NCI-H2081 (cell line): ENCODE measurements around the gene MAP3K3.
A peak's percentile ranks its signal among the peaks of the same experiment; 100 is the strongest.

Experiments
- DNase-seq, 2 experiments: peaks; one replicate each; lab custom pipeline; 2025; lab: John Stamatoyannopoulos, UW

The MAP3K3 gene

DNA sequence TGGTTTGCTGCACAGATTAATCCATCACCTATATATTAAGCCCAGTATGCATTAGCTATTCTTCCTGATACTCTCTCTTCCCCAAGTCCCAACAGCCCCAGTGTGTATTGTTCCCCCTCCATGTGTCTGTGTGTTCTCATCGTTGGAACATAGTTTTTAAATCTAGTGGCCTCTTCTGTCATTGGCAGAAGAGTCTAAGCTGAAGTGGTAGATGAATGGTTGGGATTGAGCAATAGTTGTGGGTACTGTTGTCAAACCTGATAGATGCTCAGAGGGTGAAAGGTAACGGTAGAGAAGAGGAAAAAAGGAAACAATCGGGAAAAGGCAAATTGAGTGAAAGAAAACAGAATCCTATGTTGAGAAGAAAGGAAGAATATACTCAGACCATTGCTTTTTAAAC, 29.9 kb downstream of the MAP3K3 start:
- no peak for DNase-seq

DNA sequence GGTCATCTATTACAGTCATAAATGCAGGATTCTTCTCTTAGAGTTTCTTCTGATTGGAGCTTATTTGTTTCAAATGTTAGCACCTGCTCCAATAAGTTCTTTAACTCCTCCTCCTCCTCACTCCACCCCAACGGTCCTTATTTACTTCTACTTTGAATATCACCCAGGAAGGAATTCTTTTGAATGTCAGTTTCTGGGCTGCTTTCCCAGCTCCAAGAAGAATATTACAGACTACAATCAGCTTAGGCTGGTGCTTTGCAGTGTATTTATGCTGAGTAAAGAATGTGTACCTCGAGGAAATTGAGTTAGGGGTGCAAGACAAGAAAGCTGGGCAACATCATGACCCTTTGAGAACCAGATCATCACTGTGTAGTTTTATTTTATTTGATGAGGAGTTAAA, 30.8 kb downstream of the MAP3K3 start:
- no peak for DNase-seq

DNA sequence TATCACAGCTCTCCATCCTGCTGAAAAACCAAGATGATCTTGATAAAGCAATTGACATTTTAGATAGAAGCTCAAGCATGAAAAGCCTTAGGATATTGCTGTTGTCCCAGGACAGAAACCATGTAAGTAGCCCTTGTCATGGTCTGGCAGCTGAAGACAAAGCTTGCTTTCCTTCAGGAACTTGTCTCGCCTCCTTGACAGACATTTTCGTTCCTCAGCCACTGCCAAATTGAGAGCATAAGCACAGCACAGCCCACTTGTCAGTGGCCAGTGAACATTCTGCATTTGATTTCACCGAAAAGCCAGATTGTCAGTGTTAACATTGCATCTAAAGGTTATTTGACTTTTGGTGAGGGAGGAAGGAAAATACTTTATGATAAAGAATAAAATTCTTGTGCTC, 35.6 kb downstream of the MAP3K3 start:
- no peak for DNase-seq

DNA sequence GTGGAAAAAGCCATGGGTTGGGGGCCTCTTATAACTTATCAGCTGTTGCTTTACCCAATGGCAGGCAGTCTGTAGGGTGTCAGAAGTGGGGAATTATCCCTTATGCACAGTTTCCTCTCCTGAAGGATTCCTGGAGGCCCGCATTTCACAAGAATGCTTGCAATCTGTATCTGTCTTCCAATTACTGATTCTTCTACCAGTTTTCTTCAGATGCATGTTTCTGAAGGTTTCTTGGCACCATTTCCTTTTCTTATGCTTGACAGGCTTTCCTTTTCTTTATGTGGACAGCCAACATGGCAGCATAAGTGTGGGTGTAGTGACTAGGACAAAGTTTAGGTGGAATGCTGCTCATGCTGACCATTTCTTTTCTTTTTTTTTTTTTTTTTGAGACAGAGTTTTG, 36.1 kb downstream of the MAP3K3 start:
- no peak for DNase-seq

DNA sequence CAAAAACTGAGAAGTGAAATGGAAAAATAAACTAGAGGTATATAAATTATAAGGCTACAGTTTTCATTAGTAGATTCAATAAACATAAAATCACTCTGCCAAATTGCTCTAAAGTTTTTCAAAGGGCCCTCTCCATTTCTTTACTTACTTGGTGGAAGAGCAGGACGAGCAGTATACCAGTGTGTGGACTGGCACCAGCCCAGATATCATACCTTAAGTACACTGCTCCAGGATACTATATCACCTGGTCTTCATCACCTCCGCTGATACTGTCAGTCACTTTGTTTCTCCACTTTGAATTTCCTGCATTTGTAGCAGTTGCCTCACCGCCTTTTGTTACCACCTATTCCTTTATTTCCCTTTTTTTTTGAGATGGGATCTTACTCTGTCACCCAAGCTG, 37.6 kb downstream of the MAP3K3 start:
- no peak for DNase-seq

DNA sequence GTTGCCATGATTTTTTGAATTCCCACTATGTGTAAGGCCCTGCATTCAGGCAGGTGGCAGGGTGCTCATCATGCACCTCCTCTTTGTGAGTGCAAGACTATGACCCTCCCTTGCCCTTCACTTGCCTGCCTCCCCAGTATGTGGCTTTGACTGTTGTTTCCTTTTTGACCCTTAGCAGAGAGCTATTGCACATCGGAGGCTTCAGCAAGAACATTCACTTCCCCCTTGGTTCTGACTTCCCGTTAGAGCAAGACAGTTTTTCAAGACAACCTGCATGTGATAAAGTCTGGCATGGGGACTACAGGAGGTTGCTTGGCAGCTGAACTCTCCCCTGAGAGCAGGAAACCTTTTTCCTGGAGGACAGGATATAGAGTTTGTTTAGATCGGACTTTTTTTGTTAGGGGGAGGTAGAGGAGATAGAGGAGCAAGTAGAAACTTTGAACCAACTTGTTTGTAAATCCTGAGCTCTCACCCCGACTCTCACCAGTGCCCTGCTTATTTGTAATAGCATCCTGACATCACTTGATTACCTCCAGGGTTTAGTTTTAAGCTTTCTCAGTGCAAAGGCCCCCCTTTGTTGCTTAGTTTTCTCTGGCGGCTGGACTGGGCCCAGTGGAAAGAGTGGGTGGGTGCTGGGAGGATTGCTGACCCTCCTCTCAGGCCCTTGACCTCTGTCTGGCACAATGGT, 43.5 kb downstream of the MAP3K3 start:
- no peak for DNase-seq

DNA sequence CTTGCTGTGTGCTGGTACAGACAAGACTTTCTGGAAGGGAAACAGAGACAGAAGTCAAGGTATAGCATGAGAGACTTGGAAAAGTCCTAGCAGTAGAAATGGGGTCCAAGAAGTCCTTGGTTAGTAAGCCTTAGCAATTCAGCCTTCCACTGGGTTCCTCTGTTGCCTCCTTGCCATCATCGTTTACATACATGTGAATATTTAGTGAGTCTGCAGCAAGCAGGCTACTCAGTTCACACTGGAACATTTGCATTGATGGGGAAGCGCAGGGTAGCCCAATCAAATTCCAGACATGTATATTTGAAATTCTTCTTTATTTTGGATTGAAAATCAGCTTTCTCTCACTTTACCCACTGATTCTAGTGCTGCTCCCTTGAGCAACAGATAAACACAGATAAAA, 50.6 kb downstream of the MAP3K3 start:
- no peak for DNase-seq

DNA sequence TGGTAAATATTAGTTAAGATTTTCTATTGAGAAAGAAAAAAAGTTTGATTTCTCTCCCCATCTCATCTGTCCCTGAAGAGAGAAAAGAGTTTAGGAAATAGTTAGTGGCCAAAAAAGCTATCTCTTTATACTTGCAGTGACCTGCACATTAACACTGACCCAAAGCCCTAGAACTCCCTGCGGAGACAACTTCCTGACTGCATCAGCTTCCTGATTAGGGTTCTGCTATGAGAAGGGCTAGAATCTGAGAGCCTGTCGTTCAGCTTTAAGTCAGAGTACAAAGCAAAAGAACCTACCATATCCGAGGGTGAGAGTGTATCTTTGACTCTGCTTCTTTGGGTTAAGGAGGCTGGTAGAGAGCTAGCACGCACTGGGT, 53.0 kb downstream of the MAP3K3 start:
- DNase-seq: peak in 1 of 2 experiments; percentile 18

DNA sequence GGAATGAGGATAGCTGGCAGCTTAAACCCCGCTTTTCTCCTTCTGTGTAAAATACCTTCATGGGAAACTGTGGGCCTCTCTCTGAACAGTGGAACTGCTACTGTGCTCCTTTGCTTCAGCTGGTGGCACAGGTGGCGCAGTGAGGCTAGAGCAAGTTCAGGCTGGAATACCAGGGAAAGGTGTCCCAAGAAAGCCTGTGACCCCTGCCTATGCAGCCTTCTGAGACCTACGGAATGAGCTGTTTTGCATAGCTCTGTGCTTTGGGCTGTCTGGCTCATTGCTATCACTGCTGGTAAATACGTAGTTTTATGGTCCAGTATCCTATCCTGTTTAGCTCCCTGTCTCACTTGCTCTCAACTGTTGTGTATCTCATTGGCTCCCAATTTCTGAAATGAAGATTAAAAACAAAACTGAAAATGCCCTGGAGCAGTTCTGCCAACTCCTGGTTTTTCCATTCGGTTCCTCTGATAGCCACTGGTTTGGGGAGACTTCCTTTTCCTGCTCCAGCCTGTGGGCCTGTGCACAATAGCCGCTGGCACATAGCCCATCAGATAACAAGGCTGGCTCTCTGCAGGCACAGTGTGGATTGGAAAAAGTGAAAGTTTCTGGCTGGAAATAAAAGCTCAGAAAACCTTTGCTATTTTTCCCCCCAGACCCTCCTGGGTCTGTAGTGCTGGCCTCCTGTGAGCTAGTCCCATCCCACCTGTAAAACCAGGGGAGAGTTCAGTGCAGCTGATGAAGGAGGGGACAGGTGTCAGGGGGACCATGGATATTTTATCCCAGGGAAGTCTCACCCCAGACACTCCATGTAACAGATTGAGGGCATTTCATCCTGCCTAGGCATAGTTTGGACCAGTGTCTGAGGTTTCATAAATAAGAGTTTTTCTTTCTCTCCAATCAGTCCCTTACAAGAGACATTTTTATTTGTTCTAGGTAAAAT, 53.7 kb downstream of the MAP3K3 start:
- DNase-seq: peak; percentile 84 to 90

DNA sequence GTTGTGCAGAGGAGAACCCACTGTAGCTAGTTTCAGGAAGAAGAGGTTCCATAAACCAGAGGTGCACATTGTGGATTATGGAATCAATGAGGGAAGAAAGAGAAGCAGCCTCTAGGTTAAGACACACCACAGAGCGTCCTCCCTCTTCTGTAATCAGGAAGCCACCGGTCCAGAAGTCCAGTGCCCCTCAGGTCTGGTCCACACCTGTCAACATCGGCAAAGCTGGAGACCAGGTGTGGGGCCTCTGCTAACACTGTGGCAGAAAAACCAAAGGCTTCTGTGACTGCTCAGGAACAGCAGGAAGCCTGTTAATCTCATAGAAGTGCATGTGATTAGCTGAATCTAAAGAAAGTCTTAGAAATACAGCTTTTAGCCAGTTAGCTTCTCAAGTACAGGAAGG, 54.4 kb downstream of the MAP3K3 start:
- no peak for DNase-seq

DNA sequence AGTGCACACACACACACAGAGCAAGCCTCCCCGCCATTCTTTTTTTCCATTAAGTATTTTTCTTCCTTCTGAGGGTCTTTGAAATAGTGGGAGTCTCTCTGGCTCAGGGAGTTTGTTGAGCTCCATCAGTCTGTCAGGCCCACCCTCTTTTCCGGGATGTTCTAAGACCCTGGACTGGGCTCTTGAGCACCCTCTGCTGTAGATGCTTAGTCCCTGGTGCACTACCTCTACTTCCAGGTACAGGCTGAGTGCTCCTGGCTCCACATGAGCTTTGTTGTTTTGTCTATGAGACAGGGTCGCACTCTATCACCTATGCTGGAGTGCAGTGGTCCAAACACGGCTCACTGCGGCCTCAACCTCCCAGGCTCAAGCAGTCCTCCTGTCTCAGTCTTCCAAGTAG, 57.0 kb downstream of the MAP3K3 start:
- DNase-seq: no peak

DNA sequence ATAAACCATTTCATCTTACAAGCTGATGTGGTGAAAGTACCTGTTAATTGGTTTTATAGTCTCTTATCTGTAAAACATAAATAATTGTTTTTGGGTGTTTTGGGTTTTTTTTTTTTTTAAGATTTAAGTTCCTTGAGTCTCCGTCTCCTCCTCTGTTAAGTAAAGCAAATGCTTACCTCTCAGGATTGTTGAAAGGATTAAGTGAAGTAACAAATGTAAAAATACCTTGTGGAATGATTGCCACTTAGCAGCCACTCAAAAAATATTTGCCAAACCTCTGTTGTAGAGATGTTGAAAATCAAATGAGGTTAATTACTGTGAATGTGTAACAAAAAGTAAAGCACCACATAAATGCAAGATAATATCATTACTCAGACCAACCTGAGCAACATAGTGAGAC, 58.5 kb downstream of the MAP3K3 start:
- DNase-seq: no peak

DNA sequence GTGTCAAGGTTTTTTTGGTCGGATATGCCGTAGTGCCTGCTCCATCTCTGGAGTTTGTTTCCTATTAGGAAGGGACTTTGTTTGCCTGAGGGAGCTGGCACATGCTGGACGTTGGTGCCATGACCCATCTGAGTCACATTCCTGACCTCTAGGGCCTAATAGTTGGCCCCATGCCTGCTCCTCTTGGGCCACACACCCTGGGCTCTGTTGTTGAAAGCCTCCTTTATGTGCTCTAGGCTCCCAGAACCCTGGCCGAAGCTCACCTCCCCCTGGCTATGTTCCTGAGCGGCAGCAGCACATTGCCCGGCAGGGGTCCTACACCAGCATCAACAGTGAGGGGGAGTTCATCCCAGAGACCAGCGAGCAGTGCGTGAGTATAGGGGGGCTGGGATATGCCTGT, 59.3 kb downstream of the MAP3K3 start:
- no peak for DNase-seq

DNA sequence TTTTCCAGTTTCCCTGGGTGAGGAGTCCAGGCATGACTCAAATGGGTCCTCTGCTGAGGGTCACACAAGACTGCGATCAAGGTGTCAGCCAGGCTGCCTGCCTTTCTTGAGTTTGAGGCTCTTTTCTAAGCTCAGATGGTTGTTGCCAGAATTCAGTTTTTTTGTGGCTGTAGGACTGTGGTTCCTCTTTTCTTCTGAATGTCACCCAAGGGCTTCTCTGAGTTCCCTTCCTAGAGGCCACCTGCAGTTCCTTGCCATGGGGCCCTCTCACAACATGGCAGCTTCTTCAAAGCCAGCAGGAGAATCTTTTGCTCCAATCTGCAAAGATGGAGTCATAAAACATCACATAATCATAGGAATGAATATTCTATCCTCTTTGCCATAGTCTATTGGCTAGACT, 60.2 kb downstream of the MAP3K3 start:
- DNase-seq: no peak

DNA sequence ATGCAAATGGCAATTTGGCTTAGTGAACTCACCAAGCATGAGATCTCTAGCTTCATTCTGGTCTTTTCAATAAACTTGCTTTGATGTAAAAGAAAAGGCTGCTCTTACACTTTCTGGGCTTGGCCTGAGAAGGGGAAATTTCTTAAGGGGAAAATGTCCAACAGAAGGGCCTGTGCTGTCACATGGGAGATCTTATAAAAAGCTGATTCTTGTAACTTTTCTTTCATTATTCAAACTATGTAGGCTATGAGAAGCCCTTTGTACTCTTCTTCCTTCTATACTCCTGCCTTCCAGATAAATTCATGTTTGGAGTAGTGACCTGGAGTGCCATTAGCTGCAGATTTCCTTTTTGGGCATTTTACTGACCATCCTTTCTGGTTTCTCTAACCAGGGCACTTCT, 60.8 kb downstream of the MAP3K3 start:
- no peak for DNase-seq

DNA sequence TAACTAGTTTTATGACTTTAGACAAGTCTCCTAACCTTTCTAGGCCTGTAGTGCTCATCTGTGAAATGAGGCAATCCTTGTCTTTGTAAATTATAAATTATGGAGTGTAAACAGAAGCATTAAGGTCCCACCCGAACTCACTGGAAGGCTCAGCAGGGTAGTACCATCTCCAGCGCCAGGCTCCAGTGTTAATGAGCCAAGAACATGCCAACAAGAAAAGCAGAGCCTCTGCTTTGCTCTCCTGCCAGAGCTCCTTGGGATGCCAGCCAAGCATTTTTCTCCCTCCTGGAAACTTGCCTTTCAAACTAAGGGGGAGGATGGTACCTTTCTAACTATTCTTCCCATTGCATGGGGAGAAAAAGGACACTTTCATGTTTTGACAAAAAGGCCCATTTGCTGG, 62.8 kb downstream of the MAP3K3 start:
- no peak for DNase-seq

DNA sequence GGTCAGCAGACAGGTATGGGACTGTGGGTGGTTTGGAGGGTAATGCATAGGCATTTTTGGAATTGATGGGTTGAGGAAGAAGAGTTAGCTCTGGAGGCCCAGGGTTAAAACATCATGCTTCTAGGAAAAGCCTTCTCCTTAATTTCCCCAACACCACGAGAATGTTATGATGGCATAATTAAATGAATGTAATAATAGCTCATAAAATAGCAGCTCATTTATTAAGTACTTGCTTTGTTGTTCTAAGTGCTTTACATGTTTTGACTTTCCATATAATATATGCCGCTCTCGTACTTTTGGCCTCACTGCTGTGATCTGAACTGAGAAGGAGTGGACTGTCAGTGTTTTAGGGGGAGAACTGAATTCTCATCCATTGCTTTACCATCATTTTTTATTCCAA, 63.4 kb downstream of the MAP3K3 start:
- DNase-seq: no peak

DNA sequence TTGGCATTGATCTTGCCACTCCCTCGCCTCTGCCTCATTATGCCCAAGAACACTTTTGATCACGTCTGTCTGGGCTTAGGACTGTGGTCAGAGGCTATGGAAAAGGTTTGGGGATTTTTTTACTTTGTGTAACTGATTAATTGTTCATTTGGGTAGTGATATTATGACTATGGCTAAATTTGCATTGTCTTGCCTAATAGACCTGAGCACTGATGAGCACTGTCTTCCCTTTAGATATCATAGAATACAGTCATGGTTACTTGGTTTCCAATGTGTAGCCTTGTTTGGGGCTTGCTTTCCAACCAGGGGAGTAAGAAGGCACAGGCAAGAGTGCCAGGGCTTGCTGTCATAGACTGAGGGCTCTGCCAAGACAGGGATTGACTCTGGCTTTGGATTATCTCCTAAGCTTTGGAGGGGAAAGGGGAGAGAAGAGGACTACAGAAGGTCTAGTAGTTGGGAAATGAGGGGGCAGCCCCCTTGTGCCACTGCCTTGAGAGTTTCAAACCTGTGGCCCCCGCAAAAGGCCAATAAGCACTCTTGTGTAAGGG, 64.0 kb downstream of the MAP3K3 start:
- no peak for DNase-seq

DNA sequence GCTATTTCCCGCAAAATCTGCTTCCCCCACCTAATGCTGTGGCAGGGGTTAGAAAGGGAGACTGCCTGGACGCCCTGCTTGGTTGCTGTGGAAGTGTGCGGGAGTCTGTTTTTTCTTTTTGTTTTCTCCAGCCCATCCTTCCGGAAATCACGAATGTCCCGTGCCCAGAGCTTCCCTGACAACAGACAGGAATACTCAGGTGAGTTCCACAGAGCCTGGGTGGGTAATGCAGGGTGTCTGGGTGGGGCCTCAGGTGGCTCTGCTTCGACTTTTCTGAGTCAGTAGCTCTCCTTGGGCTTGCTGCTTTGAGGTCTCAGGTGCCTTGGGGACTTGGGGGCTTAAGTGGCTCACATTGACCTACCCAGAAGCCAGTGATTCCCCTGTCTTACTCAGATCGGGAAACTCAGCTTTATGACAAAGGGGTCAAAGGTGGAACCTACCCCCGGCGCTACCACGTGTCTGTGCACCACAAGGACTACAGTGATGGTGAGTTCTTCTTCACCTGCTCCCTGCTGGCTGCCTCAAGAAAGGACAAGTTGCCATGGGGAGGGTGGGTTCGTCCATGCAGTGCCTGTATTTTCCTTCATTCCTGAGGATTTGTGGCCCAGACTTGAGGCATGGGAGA, 66.3 kb downstream of the MAP3K3 start:
- no peak for DNase-seq

DNA sequence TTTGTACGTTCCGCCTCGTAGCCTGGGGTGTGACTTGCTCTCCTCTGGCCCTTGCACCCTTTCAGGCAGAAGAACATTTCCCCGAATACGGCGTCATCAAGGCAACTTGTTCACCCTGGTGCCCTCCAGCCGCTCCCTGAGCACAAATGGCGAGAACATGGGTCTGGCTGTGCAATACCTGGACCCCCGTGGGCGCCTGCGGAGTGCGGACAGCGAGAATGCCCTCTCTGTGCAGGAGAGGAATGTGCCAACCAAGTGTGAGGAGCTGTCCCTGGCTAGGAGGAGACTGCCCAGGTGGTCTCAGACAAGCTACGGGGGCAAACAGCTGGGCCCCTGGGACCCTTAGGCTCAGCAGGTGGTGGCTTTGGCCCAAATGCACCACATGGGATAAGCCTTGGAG, 67.3 kb downstream of the MAP3K3 start:
- no peak for DNase-seq

DNA sequence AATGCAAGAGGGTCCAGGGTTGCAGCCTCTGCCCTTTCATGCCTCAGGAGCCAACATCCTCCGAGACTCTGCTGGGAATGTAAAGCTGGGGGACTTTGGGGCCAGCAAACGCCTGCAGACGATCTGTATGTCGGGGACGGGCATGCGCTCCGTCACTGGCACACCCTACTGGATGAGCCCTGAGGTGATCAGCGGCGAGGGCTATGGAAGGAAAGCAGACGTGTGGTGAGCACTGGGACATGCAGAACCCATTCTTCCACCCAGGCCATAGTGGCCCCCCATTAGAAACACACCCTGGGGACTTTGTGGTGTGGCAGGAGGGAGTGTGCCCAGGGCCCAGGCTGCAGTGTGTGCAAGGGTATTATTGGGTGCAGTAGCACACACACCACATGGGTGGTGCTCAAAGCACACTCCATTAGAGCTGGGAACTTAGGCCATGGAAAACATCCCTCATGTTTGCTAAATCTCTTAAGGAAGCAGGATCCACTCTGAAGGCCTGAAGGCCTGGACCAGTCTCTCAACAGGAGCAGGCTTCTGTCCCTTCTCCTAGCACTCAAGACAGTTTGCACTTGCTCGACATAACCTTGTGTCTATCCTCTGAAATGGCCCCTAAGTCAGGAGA, 70.1 kb downstream of the MAP3K3 start:
- no peak for DNase-seq

DNA sequence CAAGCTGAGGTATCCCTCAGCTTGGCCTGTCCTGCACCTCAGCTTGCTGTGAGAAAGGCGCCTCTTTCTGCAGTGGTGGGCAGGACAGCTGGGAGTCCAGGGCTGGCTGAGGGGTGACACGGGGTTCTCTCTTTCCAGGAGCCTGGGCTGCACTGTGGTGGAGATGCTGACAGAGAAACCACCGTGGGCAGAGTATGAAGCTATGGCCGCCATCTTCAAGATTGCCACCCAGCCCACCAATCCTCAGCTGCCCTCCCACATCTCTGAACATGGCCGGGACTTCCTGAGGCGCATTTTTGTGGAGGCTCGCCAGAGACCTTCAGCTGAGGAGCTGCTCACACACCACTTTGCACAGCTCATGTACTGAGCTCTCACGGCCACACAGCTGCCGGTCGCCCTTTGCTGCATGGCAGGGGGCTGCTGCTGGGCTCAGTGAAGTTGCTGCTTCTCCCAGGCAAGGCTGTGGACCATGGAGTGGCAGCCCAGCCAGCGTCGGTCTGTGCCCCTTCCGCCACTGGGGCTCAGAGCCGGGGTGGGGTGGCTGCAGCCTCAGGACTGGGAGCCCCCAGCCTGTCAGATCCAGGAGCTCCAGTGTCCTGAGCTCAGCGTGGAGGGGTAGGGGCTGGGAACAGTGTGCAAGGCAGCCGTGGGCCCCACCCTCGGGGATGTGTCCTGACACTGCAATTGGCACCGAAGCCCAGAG, 71.3 kb downstream of the MAP3K3 start:
- DNase-seq: no peak
